Measurements from ENCODE around the gene EPB41L4A.
"Not testable (repeated sequence)": the region's sequence is repeated elsewhere in the genome, so short reads cannot be mapped to it uniquely, and the experiment has no call there.

Gene EPB41L4A

DNA sequence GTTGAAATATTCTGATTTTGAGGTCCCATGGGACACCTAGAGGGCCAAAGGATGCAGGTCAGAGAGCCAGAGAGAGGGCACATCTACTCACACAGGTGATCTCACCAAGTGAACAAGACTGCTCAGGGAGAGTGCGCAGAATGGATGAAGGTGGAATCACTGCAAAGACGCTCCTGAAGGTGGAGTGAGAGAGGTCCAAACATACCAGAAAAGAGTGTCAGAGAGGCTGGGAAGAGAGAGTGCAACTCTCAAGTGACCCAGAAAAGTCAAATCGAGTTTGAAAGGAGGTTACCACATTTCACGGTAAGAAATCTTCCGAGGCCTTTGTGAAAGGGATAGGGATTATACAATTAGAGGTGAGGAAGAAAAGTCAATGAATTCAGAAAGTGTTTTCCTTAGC is 173.4 kb downstream of the EPB41L4A start:
- DNase-seq: no peak

DNA sequence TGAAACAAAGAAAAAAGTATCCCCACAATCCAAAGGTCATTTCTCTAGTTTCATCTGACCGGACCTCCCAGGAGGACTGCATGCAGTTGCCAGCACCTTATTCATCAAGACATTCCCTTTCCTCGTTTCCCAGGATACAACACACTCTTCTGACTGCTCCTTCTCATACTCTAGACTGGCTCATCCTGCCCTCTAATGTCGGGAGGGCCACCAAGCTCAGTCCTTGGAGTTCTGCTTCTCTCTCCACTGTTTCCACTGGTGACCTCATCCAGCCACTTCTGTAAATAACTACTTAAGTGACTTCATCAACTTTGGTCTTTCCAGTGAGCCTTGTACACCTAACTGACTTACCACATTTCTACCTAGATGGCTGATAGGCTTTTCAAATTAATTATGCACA is 179.1 kb downstream of the EPB41L4A start:
- DNase-seq: no peak

DNA sequence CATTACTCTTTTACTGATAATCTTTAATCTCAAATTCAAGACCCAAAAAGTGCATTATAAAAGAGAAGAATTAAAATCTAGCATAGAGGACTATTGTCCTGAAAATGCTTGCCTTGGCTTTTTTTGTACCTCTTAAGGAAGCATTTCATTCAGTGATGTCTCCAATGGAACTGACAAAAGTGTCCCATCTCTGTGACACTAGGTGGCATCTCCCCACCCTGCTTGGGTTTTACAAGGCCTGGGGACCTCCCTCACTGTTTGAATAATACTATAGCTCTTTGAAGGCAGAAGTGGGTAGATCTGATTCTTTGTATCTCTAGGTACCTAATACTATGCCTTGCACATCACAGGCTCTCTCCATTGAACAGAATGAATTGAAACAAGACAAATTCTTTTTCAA is 180.6 kb downstream of the EPB41L4A start:
- DNase-seq: no peak

DNA sequence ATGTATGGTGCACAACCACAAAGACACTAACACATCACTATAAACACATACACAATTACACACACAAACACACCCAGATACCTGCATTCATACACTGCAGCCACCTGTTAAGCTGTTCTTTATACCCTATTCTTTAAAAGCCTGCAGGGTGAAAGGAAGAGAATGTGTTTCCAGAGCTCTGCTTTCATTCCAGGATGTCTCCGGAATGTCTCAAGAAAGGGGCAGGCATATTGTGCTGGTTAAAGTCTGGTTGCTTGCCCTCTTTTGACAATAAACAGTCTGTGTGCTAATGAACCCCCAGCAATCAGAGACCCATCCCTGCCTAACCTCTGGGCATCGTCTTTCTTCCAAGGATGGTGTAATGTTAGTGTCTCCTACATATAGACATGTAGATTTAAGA is 181.6 kb downstream of the EPB41L4A start:
- DNase-seq: no peak

DNA sequence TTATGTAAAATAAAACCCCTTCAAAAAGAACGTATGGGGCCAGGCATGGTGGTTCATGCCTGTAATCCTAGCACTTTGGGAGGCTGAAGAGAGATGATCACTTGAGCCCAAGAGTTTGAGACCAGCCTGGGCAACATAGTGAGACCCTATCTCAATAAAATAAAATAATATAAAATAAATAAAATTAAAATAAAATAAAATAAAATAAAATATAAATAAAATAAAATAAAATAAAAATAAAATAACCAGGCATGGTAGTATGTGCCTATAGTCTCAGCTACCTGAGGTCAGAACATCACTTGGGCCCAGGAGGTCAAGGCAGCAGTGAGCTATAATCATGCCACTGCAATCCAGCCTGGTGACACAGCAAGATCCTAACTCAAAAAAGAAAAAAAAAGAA is 185.1 kb downstream of the EPB41L4A start:
- DNase-seq: no peak

DNA sequence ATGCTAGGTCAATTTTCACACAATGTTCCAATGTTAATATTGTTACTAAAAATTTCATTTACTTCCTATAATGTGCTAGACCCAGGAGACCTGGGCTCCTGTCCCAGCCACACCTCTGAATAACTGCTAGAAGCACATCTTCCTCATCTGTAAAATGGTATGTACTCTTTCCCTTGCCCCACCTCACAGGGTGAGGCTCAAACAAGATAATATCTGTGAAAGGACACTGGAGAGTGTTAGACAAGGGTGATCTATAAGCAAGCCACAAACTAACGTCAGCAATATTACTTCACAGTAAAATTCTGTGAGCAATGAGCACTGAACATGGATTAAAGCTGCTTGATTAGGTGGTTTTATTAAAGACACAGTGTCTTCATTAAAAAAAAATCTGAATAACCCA is 186.4 kb downstream of the EPB41L4A start:
- no peak for DNase-seq

DNA sequence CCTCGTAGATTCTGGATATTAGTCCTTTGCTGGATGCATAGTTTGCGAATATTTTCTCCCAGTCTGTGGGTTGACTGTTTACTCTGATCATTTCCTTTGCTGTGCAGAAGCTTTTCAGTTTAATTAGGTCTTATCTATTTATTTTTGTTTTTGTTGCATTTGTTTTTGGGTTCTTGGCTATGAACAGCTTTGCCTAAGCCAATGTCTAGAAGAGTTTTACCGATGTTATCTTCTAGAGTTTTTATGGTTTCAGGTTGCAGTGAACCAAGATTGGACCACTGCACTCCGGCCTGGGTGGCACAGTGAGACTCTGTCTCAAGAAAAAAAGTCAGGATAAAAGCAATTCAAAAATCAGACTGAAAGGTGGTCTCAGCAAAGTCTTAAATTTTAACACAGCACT is 188.5 kb downstream of the EPB41L4A start:
- no peak for DNase-seq

DNA sequence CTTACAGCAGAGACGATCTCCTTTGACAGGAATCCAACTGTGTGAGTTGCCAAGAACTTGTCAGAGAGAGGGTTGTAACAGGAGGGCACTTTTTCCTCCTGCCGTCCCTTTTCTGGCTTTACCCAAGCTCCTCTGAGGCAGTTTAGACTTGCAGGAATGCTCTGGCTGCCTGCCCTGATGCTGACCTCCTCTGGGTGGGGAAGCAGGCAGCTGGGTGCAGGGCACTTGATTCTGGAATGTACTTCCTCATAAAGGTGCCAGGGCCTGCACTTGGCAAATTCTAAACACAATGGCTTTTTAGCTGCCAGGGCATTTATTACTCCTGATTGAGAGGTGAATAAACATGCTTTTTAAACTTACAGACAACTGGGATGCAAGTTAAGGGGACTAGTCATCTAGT is 190.4 kb downstream of the EPB41L4A start:
- no peak for DNase-seq

DNA sequence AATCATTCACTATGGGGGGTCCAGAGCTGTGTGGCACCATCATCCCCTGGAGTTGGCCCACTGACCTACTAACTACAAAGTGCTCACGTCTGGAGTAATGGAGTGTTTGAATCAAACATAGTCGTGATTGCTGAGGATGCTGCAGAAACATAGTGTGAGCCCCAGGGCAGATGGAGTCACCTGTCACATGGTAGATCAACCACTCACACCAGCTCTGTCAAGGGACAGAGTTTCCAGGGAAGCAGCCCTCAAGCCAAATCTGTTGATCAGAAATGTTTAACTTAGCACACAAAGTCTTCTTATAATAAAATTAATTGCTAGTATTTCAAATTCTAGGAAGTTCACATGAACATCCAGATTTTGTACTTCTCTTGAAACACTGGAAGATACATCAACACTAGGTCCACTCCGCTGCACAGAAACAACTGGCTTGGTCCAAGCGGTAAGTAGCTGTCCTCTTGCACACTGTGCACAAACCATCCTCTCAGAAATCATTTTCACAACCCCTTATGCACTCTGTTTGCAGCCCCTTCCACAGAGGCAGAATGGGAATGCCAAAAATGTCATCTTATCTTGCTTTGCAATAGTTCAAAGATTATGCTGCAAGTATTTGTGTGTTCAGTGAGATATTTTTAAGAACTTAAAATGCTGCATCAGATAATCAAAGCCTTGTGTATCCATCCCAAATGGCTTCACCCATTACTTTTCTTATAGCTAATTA is 191.0 kb downstream of the EPB41L4A start:
- no peak for DNase-seq

DNA sequence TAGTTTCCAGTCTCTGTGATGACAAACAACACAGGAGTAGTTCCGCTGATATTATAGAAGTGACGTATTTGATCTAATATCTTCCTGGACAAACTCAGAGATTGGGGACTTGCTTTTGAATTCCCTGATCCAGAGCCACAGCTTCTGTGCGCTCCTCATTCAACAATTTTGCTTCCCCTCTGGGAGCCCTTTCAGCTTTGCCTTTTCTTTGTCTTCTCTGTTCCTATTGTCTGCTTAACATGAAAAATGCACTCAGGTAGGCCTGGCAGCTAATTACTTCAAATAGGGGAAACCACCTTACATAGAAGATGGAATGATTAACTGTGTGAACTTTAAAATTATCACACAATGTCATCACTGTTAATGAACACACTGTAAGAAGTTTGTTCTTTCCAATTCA is 192.9 kb downstream of the EPB41L4A start:
- no peak for DNase-seq

DNA sequence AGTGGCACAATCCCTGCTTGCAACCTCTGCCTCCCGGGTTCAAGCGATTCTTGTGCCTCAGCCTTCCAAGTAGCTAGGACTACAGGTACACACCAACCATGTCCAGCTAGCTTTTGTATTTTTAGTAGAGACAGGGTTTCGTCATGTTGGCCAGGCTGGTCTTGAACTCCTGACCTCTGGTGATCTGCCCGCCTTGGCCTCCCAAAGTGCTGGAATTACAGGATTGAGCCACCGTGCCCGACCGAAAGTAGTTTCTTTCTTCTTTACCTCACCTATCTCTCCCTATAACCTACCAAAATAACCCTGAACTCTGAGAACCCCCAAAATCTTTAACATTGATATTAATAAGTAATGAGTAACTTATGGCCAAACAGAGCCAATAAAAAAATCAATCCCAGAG is 196.1 kb downstream of the EPB41L4A start:
- not testable (repeated sequence) for DNase-seq

DNA sequence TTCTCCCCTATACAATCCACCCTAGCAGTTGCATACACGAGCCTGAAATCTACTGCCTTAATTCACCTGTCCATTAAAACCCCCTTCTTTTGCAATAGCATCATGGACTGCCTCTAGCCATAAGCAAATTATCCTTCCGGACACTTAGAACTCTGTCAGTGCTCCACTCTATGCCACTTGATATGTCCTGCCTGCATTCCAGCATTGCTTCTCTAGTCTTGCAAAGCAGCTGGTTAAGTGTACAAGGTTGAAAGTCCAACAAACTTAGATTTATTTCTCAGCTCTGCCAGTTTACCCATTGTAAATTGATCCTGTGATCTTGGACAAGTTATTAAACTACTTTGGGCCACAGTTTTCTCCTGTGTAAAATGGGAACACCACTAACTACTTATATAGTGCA is 197.9 kb downstream of the EPB41L4A start:
- no peak for DNase-seq

DNA sequence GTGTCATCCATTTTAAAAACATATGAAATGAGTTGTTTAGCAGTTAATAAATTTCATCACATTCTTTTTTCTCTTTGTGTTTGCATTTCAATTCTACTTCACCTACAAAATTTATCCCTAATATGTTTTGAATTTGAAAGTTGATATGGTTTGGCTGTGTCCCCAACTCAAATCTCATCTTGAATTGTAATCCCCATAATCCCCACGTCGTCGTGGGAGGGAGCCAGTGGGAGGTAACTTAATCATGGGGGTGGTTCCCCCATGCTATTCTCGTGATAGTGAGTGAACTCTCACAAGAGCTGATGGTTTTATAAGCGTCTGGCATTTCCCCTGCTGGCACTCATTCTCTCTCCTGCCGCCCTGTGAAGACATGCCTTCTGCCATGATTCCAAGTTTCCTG is 200.1 kb downstream of the EPB41L4A start:
- no peak for DNase-seq

DNA sequence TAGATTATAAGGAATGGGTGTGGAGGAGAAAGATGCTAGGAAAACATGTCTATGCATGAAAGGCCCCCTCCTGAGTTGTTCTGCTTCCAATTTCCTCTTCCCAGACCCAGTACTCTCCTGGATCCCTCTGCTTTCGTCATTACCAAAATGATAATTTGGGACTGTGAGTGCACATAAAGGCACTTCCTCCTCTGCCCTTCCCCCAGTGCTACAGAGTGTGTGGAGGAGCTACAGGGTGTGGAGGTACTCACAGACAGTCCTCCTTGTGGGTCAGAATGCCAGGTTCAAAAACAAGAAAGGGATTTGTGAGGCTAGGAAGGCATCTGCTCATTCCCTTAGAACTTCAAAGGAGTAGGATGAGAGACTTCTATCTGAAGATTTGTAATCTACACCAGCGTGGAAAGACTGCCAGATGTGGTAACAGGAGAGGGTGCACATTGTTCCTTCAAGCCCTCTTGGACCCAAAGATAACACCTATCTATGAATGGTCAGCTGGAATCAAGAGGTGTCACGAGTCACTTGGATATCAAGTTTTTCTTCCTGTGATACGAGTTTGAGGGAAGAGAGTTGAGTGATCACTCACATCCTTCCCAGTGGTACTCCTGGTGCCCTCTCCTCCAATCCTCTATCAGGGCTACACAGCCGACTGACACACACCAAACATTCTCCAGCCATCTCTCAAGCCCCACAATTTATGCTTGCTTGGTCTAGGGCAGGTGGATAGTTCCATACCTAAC is 201.1 kb downstream of the EPB41L4A start:
- no peak for DNase-seq

DNA sequence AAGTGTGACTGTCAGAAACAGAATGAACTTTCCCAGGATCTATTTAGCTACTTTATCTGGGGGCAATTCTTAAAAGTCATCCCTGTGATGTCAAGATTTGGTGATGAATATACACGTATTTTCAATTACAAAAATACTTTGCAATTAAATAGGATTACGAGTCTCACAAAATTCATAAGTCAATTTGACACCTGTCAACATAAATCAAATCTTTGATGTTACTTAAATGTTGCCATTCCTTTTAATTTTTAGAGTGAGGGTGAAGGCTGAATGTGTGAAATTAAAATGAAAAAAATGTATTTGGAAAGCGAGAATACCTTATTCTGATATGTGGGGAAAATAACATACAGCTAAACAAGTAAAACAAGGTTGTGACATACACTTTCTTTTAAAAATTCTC is 202.9 kb downstream of the EPB41L4A start:
- DNase-seq: no peak

DNA sequence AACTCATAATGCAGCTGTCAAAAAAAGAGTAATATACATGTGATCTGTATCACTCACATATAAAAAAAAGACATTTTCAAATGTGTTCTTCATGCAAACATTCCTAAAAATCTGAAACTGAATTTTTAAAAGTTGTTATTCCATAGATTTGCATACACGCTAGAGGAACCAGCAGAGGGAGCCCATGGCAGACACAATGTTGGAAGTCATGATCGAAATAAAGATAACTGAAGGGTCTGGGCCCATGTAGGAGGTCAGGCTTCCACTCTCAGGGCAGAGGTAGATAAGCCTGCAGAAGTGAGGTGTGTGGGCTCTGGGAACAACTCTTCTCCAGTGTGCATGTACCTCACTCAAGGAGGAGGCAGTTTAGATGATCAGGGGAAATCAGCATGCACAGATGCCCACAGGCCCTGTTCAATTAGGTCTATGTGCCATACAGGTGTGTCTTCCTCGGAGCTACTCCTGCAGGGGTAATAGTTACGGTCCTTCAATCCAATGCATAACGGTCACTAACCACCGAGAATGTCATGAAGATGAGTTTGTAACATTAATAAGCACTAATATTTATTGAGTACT is 208.6 kb downstream of the EPB41L4A start:
- DNase-seq: no peak

DNA sequence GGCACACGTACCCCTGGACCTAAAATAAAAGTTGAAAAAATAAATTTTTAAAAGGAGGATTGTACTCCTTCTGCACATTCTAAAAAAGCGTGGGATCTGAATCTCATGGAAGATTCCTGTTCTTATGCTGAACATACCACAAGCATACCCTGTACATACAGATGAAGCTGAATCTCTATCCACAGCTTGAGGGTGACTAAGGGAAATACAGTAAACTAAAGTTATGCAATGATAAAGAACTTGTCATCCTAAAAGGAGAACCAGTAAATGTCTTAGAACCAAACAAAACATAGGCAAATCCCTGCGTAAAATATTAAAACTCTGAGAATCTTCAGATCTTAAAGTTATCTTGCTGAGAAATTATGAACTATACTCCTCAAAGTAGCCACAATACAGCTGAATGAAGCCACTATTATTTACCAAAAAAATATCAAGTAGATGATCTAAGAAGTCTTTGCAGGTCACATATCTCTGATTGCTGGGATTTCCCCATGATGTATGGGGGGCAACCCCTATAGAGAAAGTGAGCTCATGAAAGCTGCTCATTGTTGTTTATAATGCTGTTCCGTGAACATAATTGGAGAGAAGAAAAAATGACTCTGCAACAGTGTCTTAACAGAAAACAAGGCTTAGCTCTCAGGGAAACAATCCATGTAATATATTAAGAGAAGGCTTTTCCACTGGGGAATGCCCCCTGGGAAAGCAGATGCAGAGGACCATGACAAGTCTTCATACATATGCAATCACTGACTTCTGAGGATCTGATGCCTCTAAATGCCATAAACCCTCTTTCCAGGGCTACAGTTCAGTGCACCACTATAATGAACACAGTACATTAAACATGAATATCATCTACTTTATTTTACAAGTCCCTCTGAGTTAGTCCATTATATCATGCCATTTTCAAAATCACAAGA is 210.1 kb downstream of the EPB41L4A start:
- no peak for DNase-seq

DNA sequence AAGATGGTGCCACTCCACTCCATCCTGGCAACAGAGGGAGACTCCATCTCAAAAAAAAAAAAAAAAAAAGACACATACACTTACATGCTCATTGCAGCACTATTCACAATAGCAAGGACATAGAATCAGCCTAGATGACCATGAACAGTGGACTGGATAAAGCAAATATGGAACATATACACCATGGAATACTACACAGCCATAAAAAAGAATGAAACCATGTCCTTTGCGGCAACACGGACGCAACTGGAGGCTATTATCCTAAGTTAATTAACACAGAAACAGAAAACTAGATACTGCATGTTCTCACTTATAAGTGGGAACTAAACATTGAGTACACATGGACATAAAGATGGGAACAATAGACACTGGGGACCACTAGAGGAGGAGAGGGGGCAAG is 210.9 kb downstream of the EPB41L4A start:
- DNase-seq: not testable (repeated sequence)

DNA sequence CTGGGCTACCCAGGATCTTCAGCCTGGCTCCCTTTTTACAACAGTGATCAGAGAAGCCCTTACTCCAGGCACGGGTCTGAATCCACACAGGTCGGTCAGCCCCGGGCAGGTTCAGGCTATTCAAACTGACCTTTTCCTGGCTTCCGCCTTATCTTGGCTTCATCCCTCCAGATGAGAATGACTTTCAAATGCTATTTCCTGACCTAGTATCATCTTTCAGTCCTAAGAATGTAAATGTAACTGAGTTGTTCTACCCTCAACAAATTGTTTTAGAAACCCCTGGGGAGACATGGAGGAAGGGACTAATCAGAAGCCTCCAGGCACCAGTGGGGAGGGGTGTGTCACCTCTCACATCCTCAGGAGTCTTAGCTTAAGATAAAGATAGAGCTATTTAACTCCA is 213.2 kb downstream of the EPB41L4A start:
- no peak for DNase-seq

DNA sequence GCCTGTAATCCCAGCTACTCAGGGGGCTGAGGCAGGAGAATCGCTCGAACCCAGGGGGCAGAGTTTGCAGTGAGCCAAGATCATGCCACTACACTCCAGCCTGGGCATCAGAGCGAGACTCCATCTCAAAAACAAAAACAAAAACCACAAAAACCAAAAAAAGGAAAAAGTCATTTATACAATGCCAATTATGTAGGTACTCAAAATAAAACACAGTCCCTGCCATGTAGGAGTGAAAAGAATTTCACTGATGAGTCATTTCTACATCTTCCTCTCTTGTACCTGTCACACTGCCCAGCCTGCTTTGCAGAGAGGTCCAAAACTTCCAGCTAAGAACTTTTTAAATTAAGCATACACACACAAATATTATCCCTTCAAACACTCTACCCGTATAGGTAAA is 215.8 kb downstream of the EPB41L4A start:
- no peak for DNase-seq

DNA sequence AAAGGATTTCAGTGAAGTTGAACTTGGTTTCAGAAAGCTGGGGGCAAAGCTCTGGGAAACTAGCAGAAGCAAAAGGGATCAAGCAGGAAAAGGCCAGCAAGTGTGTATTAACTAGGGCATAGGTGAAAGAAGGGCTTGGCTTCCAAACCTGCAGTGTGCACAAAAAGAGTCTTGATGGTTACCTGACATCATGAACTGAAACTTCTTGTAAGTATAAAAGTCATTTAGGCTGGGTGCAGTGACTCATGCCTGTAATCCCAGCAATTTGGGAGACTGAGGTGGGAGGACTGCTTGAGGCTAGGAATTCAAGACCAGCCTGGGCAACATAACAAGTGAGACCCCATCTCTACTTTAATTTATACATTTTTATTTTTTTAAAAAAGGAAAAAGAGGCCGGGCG is 216.4 kb downstream of the EPB41L4A start:
- no peak for DNase-seq

DNA sequence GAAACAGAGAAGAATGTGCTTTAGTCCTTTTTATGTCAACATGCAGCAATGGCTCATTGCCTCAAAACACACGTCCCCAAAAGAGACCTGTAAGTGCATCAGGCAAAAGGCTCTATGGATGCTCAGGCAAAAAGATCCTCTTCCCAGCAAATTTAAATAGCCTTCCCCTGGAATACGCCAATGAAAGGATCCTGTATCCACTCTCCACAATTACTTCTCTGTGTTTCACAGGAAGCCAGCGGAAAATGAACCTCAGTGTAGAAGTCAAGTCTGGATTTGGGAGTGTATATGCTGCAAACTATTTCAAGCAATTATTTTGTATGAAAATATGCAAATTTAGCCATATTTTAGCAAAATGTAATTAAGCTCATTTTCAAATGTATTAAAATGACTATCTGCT is 217.9 kb downstream of the EPB41L4A start:
- no peak for DNase-seq

DNA sequence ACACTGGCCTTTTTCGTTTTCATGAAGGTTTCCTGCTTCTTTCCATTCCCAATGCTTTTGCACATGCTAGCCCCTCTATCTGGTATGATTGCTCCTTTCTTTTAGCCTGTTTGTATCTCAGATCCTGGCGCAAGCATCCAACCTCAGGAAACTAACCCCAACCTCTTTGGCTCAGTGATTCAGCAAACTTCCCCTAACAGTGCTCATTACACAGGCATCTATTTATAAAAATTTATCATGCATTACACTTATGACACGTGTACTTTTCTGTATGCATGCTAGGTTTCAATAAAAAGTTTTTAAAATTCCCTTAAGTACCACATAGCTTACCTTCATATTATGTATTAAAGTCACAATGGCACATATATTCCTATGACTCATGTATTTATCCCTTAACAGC is 218.9 kb downstream of the EPB41L4A start:
- no peak for DNase-seq
